Lower leg skin (tissue), 4 donors: ENCODE data around the gene PAPOLB. TPM values are rescaled to one million over a fixed set of nuclear protein-coding genes. Genes with fewer than 3 reads are reported as not detected.

Experiments
- DNase-seq, 2 donors: peaks; one replicate each; pipeline ENCODE4 v3.0.0-alpha.2; 2019; ENCODE audit warnings: low spot score in 2 of 2
- H3K4me3 ChIP-seq: fragments of 200-600 bp; sonication (generic); 2 replicates; pipeline ENCODE4 v1.5.1; 2017; ENCODE audit warnings: mild to moderate bottlenecking, low read depth; ENCODE audit not compliant: poor library complexity, severe bottlenecking
- CTCF ChIP-seq, 3 donors: fragments of 450-650 bp; IDR thresholded peaks; one replicate each; pipeline ENCODE4 v1.5.1; 2016; ENCODE audit warnings: antibody characterized with exemption in 3 of 3, mild to moderate bottlenecking in 3 of 3, moderate library complexity in 2 of 3
- POLR2A ChIP-seq, 2 donors: fragments of 450-650 bp; IDR thresholded peaks; one replicate each; pipeline ENCODE4 v1.6.1; 2016 to 2017; ENCODE audit warnings: antibody characterized with exemption in 2 of 2, mild to moderate bottlenecking in 1 of 2, moderate library complexity in 1 of 2
- WGBS, 2 donors: methylation state at CpG; one replicate each; pipeline ENCODE4 v1.1.5; 2018; 5-methylcytosine and 5-hydroxymethylcytosine counted together
- intact Hi-C: fragments of 100-400 bp; cut with DNase I; formaldehyde crosslinking; loops from one replicate; pipeline ENCODE4 v1.15.0; 2023; ENCODE audit warnings: low total_unique reads
- total RNA-seq, 4 donors: library from RNA; depleted of rRNA; stranded (reverse); fragments of >200 nt; gene quantifications; one replicate each; pipeline ENCODE4 v1.1.0, GENCODE V29; 2016

PAPOLB gene
- total RNA-seq, 4 donors from 2014 or later, result 0.08 TPM; not detected in 3

DNA sequence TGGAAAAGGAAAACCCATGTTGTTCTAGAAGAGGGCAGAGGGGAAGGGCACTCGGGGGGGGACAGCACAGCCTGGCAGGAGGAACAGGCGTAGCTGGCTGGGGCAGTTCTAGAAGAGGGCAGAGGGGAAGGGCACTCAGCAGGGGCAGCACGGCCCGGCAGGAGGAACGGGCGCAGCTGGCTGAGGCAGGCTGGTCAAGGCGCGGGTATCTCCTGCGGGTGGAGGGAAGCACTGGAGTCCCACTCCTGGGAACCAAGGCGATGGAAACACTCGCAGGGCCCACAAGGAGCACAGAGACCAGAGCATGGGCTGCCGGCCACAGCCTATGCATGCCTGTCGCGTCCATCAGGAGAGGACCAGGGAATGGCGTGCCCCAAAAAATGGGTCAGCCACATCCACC lies 36.7 kb downstream of the PAPOLB start:
- H3K4me3 ChIP-seq, result no peak overlapping the region
- WGBS, 2 donors, result 91 to 96% methylated on average over 15 of the region's 15 CpGs
- no peak for DNase-seq
- no peak for TF ChIP-seq POLR2A (IDR thresholded peaks at IDR 0.05)
- TF ChIP-seq CTCF (IDR thresholded peaks at IDR 0.05), result no peak
- intact Hi-C loops, result no loop called here

DNA sequence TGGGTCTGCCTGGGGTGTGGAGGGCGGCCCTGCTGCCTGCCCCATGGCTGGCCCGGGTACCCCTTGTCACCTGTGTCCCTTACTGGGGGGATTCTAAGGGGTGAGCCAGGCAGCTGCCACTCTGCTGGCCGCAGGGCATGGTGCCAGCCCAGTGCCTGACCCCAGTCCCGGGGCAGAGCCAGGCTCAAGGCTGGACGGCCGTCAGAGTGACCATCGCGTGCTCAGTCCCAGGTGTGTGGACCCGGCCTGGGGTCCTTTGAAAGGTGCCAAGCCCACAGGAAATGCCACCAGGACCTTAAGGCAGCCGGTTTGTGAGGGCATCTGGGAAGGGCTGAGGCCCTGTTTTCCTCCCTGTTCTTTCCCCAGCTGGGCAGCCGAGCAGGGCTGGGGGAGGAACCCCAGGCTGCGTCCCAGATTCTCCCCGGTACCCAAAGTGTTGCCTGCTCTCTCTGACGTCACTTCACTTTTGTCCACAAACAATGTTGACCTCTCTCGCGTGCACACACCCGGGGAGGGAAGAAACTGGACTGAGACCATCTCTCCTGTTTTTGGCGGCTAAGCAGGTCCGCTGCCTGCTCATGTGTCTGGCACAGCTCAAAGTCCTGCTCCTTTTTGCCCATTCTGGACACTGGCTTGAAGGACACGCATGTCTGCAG lies 37.6 kb downstream of the PAPOLB start:
- DNase-seq, result no peak
- no peak for TF ChIP-seq POLR2A (IDR thresholded peaks at IDR 0.05)
- no peak for TF ChIP-seq CTCF (IDR thresholded peaks at IDR 0.05)
- WGBS, 2 donors, result 90 to 94% methylated on average over 14 to 18 of the region's 20 CpGs
- H3K4me3 ChIP-seq, result no peak overlapping the region
- intact Hi-C loops, result no loop called here

DNA sequence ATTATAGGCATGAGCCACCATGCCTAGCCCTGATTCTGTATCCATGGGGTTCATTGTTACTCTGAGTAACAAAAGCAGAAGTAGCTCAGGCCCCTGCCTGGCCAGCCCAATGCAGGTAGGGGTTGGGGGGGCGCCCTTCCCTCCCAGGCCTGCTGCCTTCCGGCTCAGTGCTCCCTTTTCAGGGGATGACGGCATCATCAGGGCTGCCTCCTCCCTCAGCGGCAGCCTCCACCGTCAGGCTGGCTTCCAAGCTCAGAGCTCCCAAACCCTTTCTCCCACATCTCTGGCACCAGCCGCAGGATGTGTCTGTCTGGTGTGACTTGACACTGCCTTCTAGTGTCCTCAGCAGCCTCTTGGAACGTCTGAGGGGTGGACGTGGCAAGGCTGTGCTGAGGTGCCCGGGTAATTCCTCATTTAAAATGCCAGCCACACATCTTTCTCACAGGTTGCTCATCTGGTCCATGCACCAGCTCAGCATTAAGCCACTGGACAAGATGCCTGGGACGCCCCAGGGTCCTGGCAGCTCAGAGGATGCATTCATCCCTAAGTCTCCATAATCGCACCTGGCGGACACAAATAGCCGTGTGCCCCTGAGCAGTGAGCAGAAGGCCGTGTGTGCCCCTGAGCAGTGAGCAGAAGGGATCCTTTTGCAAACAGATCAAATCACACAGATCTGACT lies 38.2 kb downstream of the PAPOLB start:
- no peak for DNase-seq
- TF ChIP-seq POLR2A (IDR thresholded peaks at IDR 0.05) (no peak), CTCF (IDR thresholded peaks at IDR 0.05) (no peak)
- WGBS, 2 donors, result 68 to 76% methylated on average over 13 to 14 of the region's 14 CpGs
- no peak overlapping the region for H3K4me3 ChIP-seq
- intact Hi-C loops, result no loop called here

- H3K4me3 ChIP-seq, result no peak overlapping the region
- intact Hi-C loops, result no loop called here
- WGBS, 2 donors, result 80 to 84% methylated on average over 9 of the region's 9 CpGs
- TF ChIP-seq POLR2A (IDR thresholded peaks at IDR 0.05) (no peak), CTCF (IDR thresholded peaks at IDR 0.05) (no peak)
- DNase-seq, result no peak
Observed at GRCh38 chr7:4822677-4823076, 39.2 kb downstream of the PAPOLB start.

GRCh38 chr7:4820967-4821471 lies 40.8 kb downstream of the PAPOLB start:
- TF ChIP-seq CTCF (IDR thresholded peaks at IDR 0.05), result no peak
- TF ChIP-seq POLR2A (IDR thresholded peaks at IDR 0.05), result no peak
- intact Hi-C loops, result no loop called here
- WGBS, 2 donors, result 83 to 88% methylated on average over 19 to 20 of the region's 20 CpGs
- no peak for DNase-seq
- no peak overlapping the region for H3K4me3 ChIP-seq
